Measurements from ENCODE around the gene KDM6A. TPM values are rescaled to one million over a fixed set of nuclear protein-coding genes. Genes with fewer than 3 reads are reported as not detected.

KDM6A gene
- total RNA-seq, 1 donor from 2014 or later, result 28.1 TPM

Other genes with a start within 250 kb of the KDM6A start
- not detected in 2 replicates for gene DUSP21, start 29.2 kb upstream of the KDM6A start, total RNA-seq

All from activated T-helper 1 cell treated with anti-CD3 and anti-CD28 coated beads, Interleukin-12 subunit alpha, Interleukin-12 subunit beta, Interleukin-2, Interleukin-4 antibody, amounts not matched to agents 30 ng/mL and 10 ng/mL and 1 ng/mL, durations not matched to agents 14 hours and 24 hours and 36 hours (primary cell).